Activated naive CD4-positive, alpha-beta T cell treated with anti-CD3 and anti-CD28 coated beads for 36 hours (primary cell): ENCODE data around the gene RNF34. TPM values are rescaled to one million over a fixed set of nuclear protein-coding genes. Genes with fewer than 3 reads are reported as not detected.
A peak's percentile ranks its signal among the peaks of the same experiment; 100 is the strongest.
"Not testable (repeated sequence)": the region's sequence is repeated elsewhere in the genome, so short reads cannot be mapped to it uniquely, and the experiment has no call there.

Source experiments
- CTCF ChIA-PET: fragments of 350-600 bp; sonication (Branson Sonifier 250); formaldehyde crosslinking; loops from one replicate; lab custom pipeline; 2021; ENCODE audit warnings: antibody characterized with exemption; lab: Charles Lee
- DNase-seq: peaks from one replicate; pipeline ENCODE4 v3.0.0-alpha.2; 2020
- H3K27ac Mint-ChIP-seq: one replicate; pipeline ENCODE4 v1.8.0; 2021; ENCODE audit warnings: mild to moderate bottlenecking, mixed read lengths
- H3K27me3 Mint-ChIP-seq: one replicate; pipeline ENCODE4 v1.8.0; 2021; ENCODE audit warnings: low read depth, mixed read lengths
- H3K36me3 Mint-ChIP-seq: one replicate; pipeline ENCODE4 v1.8.0; 2021; ENCODE audit warnings: low read depth, mixed read lengths
- H3K4me1 Mint-ChIP-seq: one replicate; pipeline ENCODE4 v1.8.0; 2021; ENCODE audit warnings: low read depth, mixed read lengths
- H3K4me3 Mint-ChIP-seq: one replicate; pipeline ENCODE4 v1.8.0; 2021; ENCODE audit warnings: mild to moderate bottlenecking, moderate library complexity, mixed read lengths
- H3K9me3 Mint-ChIP-seq: one replicate; pipeline ENCODE4 v1.8.0; 2021; ENCODE audit warnings: mixed read lengths
- intact Hi-C: fragments of 100-400 bp; cut with micrococcal nuclease; formaldehyde crosslinking; loops from one replicate; pipeline ENCODE4 v1.15.1; 2023
- total RNA-seq, 2 experiments: library from RNA; stranded (reverse); gene quantifications; one replicate each; pipeline ENCODE4 v1.2.3, GENCODE V29; 2021

The RNF34 gene
- total RNA-seq, 2 experiments from 2014 or later: 54.1 to 57.0 TPM

GRCh38 chr12:121373755-121374154 is 26.2 kb upstream of the RNF34 start:
- Mint-ChIP-seq H3K36me3 (no peaks in the 10 kb centered on the region), H3K27me3 (no peaks in the 10 kb centered on the region), H3K9me3 (no peaks in the 10 kb centered on the region), H3K4me1 (no peaks in the 10 kb centered on the region), H3K27ac (no peak overlapping the region), H3K4me3 (no peak overlapping the region)
- CTCF ChIA-PET: no interaction called here
- intact Hi-C loops: no loop called here
- no peak for DNase-seq

GRCh38 chr12:121374336-121374735 is 25.6 kb upstream of the RNF34 start:
- DNase-seq, H3K36me3 Mint-ChIP-seq, intact Hi-C loops, H3K4me1 Mint-ChIP-seq, H3K27me3 Mint-ChIP-seq, H3K4me3 Mint-ChIP-seq, H3K27ac Mint-ChIP-seq, H3K9me3 Mint-ChIP-seq: not testable (repeated sequence)
- CTCF ChIA-PET: interaction anchor here (0.9 kb wide), 1 partner anchor 40 kb away, joined by 3 read pairs; no protein-coding TSS in a partner anchor

GRCh38 chr12:121374945-121375584 is 24.9 kb upstream of the RNF34 start:
- H3K27me3 Mint-ChIP-seq, intact Hi-C loops, H3K27ac Mint-ChIP-seq, H3K9me3 Mint-ChIP-seq, H3K4me1 Mint-ChIP-seq, H3K4me3 Mint-ChIP-seq, H3K36me3 Mint-ChIP-seq, DNase-seq: not testable (repeated sequence)
- CTCF ChIA-PET: interaction anchor here (0.7 to 0.9 kb wide), 2 partner anchors 9 to 40 kb away, joined by 3 read pairs; no protein-coding TSS in a partner anchor

- Mint-ChIP-seq H3K27me3 (no peaks in the 10 kb centered on the region), H3K9me3 (no peaks in the 10 kb centered on the region), H3K36me3 (no peaks in the 10 kb centered on the region), H3K4me3 (no peak overlapping the region), H3K27ac (no peak overlapping the region), H3K4me1 (no peaks in the 10 kb centered on the region)
- intact Hi-C loops: no loop called here
- no peak for DNase-seq
- CTCF ChIA-PET: no interaction called here
Measured at GRCh38 chr12:121376754-121377697, 22.9 kb upstream of the RNF34 start.

- H3K9me3 Mint-ChIP-seq: no peaks in the 10 kb centered on the region
- H3K27me3 Mint-ChIP-seq: no peaks in the 10 kb centered on the region
- intact Hi-C loops: no loop called here
- no peak overlapping the region for H3K4me3 Mint-ChIP-seq
- H3K4me1 Mint-ChIP-seq: no peaks in the 10 kb centered on the region
- H3K36me3 Mint-ChIP-seq: no peaks in the 10 kb centered on the region
- CTCF ChIA-PET: no interaction called here
- no peak for DNase-seq
- no peak overlapping the region for H3K27ac Mint-ChIP-seq
Measured at GRCh38 chr12:121378736-121379135, 21.2 kb upstream of the RNF34 start.

- H3K27ac Mint-ChIP-seq: no peak overlapping the region
- no peak overlapping the region for H3K4me3 Mint-ChIP-seq
- CTCF ChIA-PET: no interaction called here
- H3K27me3 Mint-ChIP-seq: no peaks in the 10 kb centered on the region
- no peak for DNase-seq
- H3K36me3 Mint-ChIP-seq: no peaks in the 10 kb centered on the region
- no peaks in the 10 kb centered on the region for H3K9me3 Mint-ChIP-seq
- intact Hi-C loops: no loop called here
- no peaks in the 10 kb centered on the region for H3K4me1 Mint-ChIP-seq
Measured at GRCh38 chr12:121379945-121380344, 20.0 kb upstream of the RNF34 start.

- intact Hi-C loops: no loop called here
- Mint-ChIP-seq H3K36me3 (no peaks in the 10 kb centered on the region), H3K27me3 (peaks cover 3% of the 10 kb centered on the region), H3K27ac (no peak overlapping the region), H3K9me3 (no peaks in the 10 kb centered on the region), H3K4me1 (no peaks in the 10 kb centered on the region), H3K4me3 (no peak overlapping the region)
- peak; percentile 14 for DNase-seq
- CTCF ChIA-PET: interaction anchor here (0.6 to 1.5 kb wide), 6 partner anchors 9 to 1138 kb away, joined by 3 to 5 read pairs (median 3); partner anchors contain the start of gene RNF34
Measured at GRCh38 chr12:121383601-121384021, 16.3 kb upstream of the RNF34 start.

- H3K27me3 Mint-ChIP-seq, intact Hi-C loops, H3K4me1 Mint-ChIP-seq, H3K27ac Mint-ChIP-seq, DNase-seq, H3K36me3 Mint-ChIP-seq, H3K4me3 Mint-ChIP-seq, H3K9me3 Mint-ChIP-seq: not testable (repeated sequence)
- CTCF ChIA-PET: interaction anchor here (0.6 to 1.0 kb wide), 2 partner anchors 10 to 262 kb away, joined by 3 read pairs; no protein-coding TSS in a partner anchor
Measured at GRCh38 chr12:121384891-121385290, 15.0 kb upstream of the RNF34 start.

- H3K36me3 Mint-ChIP-seq: no peaks in the 10 kb centered on the region
- peaks cover 9% of the 10 kb centered on the region for H3K4me1 Mint-ChIP-seq
- CTCF ChIA-PET: no interaction called here
- intact Hi-C loops: no loop called here
- H3K27me3 Mint-ChIP-seq: peaks cover 3% of the 10 kb centered on the region
- no peak overlapping the region for H3K4me3 Mint-ChIP-seq
- H3K27ac Mint-ChIP-seq: no peak overlapping the region
- H3K9me3 Mint-ChIP-seq: no peaks in the 10 kb centered on the region
- DNase-seq: no peak
Measured at GRCh38 chr12:121388421-121388981, 11.4 kb upstream of the RNF34 start.

- CTCF ChIA-PET: interaction anchor here (1.4 kb wide), 1 partner anchor 52 kb away, joined by 6 read pairs; no protein-coding TSS in a partner anchor
- H3K27me3 Mint-ChIP-seq: peaks cover 3% of the 10 kb centered on the region
- H3K4me3 Mint-ChIP-seq: no peak overlapping the region
- DNase-seq: no peak
- H3K9me3 Mint-ChIP-seq: no peaks in the 10 kb centered on the region
- intact Hi-C loops: no loop called here
- H3K27ac Mint-ChIP-seq: no peak overlapping the region
- H3K36me3 Mint-ChIP-seq: no peaks in the 10 kb centered on the region
- H3K4me1 Mint-ChIP-seq: peaks cover 9% of the 10 kb centered on the region
Measured at GRCh38 chr12:121390856-121391255, 9.1 kb upstream of the RNF34 start.

- Mint-ChIP-seq H3K27me3 (peaks cover 3% of the 10 kb centered on the region), H3K9me3 (no peaks in the 10 kb centered on the region), H3K4me3 (no peak overlapping the region), H3K27ac (no peak overlapping the region), H3K36me3 (no peaks in the 10 kb centered on the region), H3K4me1 (peaks cover 9% of the 10 kb centered on the region)
- peak; percentile 57 for DNase-seq
- CTCF ChIA-PET: interaction anchor here (1.4 kb wide), 1 partner anchor 51 kb away, joined by 6 read pairs; no protein-coding TSS in a partner anchor
- intact Hi-C loops: no loop called here
Measured at GRCh38 chr12:121391619-121392324, 8.1 kb upstream of the RNF34 start.

- Mint-ChIP-seq H3K27ac (no peak overlapping the region), H3K9me3 (no peaks in the 10 kb centered on the region), H3K27me3 (no peaks in the 10 kb centered on the region), H3K4me3 (no peak overlapping the region), H3K36me3 (no peaks in the 10 kb centered on the region), H3K4me1 (peaks cover 9% of the 10 kb centered on the region)
- CTCF ChIA-PET: interaction anchor here (1.4 kb wide), 1 partner anchor 51 kb away, joined by 6 read pairs; no protein-coding TSS in a partner anchor
- intact Hi-C loops: no loop called here
- no peak for DNase-seq
Measured at GRCh38 chr12:121392325-121392716, 7.6 kb upstream of the RNF34 start.
